Effector CD4-positive, alpha-beta T cell (primary cell): Measurements from ENCODE around the gene RAD51B.
"Not testable (repeated sequence)": the region's sequence is repeated elsewhere in the genome, so short reads cannot be mapped to it uniquely, and the experiment has no call there.

ENCODE experiments used
- DNase-seq: peaks from one replicate; pipeline ENCODE4 v3.0.0-alpha.2; 2020

Gene RAD51B

DNA sequence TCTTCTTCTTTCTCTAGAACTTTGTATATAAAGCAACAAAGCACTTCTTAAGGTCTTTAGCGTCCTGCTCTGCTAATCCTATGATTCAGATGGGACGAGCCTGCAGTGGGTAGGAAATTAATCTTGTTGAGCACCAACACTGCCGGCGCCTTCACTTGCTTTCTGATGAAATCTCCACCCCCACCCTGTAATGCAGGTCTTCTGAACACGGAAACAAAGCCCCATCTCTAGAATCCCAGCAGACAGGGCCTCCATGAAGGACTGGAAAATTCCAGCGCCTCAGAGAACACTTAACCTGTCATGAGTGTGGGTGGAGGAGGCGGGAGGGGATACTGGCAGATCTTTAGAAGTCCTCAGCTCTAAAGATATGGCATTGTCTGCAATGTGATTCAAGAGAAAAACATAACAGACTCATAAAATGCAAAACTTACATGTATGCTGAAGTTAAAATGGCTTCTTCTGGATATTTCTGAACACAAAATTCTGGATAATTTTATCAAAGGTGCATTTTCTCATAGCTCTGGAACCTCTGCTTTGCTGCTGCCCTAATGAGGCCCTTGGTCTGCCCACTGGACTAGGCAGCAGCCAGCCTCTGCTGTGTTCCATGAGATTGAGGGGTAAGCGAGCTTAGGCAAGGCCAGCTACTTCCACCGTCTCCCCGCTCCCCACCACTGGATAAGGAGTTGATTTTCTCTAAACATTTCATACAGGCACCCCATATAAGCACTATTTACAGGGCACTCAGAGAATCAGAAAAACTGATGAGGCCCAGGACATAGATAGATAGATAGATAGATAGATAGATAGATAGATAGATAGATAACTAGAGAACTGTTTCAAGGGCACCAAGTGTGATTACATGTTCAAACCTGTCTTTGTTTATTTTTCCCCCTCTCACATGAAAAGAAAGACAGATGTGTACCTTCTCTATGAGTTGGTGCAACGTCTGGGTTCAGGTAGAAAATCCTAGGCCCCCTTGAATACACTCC is 930.2 kb downstream of the RAD51B start:
- DNase-seq: no peak

DNA sequence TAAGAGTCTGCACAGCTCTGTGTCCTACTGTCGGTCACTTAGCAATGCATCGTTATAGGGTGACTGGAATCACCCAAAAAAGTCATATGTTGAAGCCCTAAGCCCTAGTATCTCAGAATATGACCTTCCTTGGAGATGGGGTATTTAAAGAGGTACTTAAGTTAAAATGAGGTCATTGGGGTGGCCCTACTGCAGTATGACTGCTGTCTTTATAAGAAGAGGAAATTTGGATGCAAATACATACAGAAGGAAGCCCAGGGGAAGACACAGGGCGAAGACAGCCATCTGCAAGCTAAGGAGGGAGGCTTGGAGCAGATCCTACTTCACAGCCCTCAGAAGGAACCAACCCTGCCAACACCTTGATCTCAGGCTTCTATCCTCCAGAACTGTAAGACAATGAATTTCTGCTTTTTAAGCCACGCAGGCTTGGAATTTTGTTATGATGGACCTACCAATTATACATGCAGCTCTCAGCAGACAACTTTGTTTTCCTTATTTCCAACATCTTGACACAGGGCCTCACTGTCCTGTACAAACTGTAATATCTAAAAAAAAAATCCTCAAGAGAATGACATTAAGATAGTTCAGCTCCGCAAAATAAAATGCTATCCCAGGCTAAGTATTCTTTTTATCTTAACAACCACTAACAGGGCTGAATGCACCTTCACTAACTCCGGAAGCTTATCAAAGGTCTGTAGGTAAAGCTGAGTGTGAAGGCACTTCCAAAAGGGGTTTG is 932.9 kb downstream of the RAD51B start:
- no peak for DNase-seq

DNA sequence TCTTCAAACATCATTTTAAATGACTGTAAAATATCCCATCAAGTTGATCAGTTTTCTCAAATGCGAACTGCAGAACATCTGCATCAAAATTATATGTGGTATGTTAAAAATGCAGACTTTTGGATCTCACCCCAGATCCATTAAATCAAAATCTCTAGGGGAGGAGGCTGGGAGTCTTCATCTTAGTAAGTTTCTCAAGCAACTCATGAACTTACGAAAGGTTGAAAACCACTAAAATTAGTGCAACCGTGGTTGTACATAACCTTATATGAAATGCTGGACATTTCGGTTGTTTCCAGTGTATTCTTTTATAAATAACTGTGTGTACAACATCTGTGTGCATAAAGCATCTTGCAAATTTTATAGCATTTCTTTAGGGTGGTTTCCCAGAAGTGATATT is 934.1 kb downstream of the RAD51B start:
- no peak for DNase-seq

DNA sequence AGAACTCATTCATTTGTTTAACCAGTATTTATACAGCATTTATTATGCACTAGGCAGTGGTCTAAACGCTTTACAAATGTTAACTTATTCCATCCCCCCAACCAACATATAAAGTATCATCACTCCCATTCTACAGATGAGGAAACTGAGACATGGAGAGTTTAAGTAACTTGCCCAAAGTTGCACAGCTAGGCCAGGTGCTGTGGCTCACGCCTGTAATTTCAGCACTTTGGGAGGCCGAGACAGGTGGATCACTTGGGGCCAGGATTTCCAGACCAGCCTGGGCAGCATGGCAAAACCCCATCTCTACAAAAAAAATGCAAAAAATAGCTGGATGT is 935.4 kb downstream of the RAD51B start:
- DNase-seq: no peak

DNA sequence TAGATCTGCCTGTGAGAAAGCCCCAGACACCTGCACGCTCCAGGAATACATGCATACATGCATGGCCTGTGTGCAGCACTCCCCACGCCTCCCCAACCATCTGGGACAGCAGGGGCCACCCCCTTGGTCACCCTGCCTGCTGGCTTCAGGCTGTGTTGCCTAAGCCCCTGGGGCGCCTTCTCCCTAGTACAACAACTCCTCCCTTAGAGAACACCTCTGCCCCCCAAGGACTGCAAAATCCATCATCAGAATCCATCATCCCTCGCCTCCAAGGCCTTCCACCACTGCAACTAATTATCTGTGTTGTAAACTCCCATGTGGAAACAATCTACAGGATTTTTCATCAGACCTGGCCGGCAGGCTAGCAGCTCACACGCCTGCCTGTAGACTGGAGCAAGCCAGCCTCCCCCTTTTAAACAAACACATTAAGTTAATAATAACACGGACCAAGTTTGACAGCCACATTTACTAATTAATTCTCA is 936.5 kb downstream of the RAD51B start:
- DNase-seq: no peak

DNA sequence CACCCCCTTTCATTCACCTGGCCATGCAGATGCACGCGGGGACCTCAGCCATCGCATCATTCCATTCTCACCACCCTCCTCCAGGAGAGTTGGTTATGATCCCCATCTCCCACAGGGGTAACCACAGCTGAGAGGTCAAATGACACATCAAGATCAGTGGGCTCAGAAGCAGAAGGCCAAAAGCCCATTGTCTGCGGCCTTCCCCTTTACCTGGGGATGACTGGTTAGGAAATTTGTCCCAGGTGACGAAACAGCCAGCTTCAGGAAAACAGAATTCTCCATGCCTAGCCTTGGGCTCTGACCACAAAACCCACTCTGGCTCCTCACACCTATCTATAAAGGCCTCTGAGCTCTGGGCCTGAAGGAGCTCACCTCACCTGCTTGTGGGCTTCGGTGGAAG is 937.2 kb downstream of the RAD51B start:
- DNase-seq: no peak

DNA sequence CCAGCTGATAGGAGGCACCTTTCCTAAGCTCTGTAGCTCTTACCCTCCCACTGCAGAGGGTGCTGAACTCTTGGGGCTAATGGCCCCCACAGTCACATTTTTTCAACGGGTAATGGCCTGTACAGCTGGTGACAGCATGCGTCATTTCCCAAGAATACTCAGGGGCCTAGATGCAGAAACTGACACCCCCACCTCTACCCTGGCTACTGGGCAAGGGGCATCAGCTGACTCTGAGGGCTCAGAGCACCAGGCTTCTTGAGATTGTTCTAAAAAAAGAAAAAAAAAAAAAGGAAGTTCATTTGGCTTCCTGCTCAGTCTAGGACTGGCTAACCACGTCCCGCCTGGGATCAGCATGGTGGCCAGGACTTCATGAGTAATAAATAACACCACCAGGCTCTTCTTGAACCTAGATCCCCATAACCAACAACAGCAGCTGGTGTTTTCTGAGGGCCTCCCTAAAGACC is 938.1 kb downstream of the RAD51B start:
- no peak for DNase-seq

DNA sequence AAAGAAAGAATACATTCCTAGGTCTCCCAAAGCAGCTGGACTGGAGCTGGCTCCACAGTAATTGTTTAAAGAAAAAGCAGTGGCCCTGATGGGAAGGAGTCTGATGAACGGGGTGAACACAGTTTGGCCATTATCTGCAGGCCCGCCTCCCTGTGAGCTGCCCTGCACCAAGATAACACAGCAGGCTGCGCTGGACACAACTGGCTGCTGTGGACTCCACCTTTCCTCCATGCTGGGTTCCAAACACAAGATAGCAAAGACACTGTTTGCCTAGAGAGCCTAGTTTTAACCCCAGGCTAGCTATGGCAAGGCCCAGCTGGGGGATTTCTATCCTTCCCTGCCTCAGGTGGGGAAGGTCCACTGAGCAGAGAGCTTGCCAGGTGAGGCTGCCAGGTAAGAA is 938.7 kb downstream of the RAD51B start:
- DNase-seq: no peak

DNA sequence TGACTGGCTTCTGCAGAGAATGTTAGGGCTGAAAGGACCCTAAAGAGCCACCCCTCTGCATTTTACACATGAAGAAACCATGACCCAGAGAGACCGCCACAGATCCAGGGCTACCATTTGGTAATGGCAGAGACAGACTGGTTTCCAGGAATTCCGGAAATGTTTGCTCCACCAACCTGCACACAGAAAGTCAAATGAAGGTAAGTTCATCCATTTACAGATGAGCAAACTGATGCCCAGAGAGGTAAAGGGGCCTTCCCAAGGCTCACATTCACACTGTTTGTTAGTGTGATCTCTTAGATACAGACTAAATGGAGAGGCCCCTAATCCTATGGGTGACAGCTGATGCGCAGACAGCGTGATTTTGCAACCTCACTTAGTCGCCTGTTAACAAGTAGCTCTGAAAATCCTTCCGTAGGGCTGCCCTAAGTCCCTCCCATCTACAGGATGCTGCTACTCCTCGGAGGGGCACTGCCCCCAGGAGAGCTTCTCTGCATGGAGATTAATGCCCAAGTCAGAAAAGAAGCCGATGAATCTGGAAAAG is 939.5 kb downstream of the RAD51B start:
- no peak for DNase-seq

DNA sequence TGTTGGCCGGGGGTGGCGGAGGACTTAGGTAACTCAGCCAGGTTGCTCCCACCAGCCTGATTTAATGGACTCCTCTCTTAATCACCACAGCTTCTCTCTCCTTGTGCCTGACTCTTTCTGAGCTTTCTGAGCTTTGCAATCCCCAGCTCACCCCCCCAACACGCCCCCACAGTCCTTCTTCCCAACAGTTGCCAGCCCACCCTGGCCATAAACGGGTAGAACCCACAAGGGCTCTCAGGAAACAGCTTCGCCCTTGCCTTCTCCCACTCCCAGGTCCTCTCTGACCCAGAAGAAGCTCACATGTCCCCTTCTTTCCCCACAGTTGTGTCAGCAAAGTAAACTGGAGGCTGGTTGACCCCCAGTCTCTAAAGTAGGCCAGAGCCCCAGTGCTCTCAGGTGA is 940.4 kb downstream of the RAD51B start:
- no peak for DNase-seq

DNA sequence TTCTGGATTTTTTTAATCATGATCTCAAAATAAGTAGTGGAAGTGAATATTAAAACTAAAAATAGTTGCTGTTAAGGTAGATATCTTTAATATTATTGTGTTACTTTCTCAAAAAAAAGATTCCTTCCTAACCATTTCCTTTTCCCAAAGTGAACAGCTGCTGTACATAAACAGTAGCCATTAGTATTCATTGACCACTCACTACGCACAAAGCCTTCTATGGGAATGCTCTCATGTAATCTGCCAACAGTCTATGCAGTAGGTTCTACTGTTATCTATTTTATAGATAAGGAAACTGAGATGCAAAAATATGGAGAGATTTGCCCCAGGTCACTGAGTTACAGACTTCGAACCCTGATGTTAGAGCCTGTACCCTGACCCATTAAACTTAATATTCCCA is 941.2 kb downstream of the RAD51B start:
- DNase-seq: no peak

DNA sequence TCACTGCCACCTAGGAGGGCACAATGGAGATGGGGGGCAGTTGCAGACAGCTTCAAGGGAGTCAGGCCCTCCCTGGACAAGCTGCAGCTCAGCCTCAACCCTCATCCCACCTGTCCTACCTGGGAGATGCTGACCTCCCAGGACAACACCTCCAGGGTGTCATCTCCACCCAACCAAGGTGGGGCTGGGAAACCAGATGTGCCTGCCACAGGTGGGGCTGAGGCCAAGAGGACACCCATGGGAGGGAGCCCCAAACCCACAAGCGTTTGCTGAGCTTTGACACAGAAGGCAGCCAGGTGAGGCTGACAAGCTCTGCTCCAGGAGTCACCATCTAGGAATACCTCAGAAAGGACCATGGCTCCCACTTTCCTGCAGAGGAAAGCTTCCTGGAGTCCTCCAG is 941.8 kb downstream of the RAD51B start:
- no peak for DNase-seq

DNA sequence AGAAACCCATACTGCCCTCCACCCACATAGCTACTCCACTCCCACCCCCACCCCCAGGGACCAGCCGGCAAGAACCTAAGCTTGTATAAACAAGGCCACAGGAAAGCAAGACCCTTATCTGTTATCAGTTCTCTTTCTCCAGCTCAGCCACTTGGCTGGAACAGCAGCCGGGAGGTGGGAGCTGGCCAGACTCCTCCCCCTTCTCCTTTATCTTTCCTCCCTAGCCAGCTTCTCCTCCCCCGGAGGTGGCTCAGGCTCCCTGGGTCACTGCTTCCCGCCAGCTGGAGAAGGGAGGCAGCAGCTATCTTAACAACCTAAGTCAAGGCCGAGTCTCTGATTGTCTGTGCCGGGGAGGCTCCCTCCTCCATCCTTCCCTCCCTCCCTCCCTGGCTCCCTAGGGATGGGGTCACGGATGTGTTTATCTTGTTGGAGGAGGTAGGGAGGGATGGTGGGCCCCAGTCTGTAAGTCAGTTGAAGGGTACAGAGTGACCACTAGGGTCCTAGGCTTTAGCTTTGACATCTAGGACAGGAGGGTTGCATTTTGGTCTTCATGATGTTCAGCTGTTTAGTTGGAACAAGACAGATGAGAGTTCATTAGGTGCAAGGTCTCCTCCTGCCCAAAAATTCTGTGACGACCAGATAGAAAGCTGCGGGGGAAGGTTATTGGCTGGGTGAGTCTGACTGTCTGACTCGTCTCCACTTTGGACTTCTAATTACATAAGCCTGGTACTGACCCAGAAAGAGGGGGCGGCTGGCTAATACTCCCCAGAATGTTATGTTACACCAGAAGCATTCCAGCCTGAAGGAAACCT is 943.6 kb downstream of the RAD51B start:
- no peak for DNase-seq

DNA sequence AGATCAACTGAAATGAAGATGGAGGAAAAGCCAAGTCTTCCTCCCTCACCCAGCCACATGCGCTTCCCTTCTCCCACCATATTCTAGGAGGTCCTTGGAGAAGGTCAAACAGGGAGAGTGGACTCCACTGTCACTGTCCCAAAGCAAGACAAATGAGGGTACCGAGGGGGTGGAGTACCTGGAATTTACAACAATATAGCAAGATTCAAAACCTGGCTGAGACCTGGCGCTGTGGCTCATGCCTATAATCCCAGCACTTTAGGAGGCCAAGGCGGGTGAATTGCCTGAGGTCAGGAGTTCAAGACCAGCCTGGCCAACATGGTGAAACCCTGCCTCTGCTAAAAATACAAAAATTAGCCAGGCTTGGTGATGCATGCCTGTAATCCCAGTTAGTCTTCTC is 944.3 kb downstream of the RAD51B start:
- not testable (repeated sequence) for DNase-seq

DNA sequence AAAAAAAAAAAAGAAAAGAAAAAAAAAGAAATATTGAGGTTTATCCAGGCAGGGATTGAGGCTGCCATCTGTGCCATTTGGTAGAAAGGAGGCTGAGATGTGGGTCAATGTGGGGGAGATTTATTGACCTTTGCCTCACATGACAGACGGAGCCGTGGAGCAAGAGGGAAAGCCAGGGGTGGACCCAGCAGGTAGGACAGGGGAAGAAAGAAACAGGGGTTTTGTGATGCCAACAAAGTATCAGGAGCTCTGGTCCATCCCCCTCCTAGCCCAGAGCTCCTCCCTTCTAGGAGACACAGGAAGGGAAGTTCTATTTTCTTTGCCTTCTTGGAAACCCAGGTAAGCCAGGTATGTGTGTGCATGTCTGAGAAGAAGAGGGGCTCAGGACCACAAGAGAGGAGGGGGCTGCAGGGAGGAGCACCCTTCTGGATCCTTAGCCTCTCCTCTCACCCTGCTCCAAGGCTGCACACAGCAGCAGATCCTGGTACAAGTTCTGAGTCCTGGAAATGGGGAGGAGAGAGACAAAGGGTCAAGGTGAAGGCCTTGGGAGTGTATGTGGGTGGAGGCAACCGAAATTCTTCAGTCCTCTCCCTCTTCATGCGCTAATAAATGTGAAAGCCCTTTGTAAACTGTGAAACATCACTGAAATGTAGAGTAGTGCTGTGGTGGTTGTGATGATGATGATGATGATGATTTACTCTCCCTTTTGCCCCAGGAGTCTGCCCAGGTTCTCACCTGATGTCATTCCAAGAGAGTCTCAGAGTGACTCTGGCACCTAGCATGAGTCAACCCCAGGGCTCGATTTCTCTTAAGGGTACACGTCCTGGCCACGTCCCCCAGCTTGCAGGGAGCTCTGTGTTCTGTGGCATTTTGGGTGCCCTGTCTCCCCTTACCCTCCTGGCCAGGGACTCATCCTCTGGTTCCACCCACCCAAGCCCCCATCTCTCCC is 947.0 kb downstream of the RAD51B start:
- no peak for DNase-seq

DNA sequence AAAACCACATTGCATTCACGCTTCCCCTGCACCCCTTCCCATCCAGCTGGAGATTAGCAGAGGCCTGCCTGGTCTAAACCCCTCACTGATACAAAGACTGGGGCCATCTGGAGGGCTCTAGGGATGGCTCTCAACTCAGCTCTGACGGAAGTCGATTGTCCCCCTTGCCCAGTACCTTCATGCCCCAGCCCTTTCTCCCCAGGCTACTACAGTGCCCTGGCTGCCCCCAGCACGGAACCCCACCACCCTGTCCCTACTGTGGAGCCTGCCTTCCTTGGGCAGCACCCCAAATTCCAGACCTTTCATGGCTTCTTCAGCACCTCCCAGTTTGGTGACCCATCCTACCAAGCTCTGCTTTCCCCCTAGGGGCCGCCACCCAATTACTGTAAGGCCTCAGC is 947.7 kb downstream of the RAD51B start:
- DNase-seq: no peak

DNA sequence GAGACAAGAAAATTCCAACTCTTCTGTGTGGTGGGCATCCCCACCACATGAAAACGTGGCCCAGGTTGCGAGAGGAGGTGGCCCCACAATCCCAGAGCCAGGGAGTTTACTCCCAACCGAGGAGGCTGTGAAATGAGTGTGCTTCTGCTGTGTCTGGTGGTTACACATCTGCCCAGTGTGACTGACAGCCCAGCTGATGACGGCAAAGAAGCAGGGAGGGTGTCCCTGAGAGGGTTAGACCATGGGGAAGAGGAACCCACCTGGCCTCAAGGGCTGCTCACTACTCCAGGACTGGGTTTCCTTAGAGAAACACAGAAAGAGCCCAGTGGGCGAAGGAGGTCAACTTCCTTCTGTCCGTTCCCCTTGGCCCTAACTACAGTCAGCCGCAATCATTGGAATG is 948.7 kb downstream of the RAD51B start:
- DNase-seq: no peak

DNA sequence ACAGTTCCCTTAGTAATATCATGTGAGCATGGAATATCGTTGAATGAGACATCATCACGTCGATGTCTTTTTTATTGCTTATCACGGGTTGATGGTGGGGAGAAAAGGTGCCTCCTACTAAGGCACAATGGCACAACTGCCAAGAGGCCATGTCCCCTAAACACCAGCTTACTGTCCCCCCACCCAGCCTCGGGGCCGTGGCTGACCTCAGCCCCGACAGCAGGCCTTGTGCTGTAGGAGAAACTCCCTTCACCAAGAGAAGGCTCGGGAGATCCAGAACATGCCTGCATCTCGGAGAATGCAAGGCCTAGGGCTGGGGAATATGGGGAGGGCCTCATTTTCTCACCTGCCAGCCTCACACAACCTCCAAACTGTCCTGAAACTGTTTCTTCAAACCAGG is 950.5 kb downstream of the RAD51B start:
- no peak for DNase-seq

DNA sequence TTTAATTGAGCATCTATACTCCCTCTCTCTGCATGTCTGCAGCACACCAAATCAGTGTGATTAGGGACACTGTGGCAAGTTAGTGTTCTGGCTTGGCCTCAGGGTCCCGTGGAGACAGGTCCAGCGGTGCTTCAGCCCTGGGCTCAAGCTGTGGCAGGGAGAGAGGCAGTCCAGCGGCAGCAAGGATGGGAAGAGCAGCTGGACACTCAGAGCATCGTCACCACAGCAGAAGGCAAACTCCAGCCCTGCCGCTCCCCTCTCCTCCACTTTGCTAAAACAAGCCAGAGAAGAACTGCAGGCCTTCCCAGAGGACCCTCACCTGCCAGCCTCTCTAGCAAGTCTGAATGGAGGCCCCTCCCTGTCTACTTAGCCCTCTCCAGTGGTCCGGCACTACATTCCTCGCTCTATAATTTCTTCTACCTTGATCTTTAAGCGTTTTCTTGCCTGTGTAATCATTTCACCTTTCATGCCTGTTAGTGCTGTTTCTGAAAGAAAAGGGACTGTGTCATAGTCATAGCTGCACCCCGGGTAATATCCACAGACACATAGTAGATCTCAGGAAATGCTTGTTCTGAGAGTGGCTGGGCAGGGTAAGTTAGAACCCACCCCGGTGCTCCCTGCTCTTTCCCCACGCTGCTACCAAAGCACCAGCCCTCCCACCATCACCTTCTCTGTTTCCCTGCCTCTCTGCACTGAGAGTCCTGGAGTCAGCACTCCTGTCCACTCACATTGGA is 951.1 kb downstream of the RAD51B start:
- DNase-seq: no peak

DNA sequence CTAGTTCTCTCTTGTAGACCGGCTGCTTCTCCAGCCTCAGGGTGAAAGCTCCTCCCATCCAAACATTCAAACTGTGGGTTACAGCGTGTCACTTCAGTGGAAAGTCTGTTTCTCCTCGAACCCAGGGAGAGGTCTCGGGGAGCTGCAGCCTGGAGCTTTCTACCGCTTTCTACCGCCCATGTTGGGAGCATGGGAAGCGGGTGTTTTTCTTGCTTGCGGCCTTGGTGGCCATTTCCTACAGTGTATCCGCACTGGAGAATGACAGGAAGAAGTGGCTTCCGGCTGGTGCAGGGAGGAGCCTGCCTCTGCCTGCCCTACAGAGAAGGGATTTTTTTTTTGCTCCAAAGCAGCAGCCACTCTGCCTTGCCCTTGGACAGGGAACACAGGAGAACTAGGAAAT is 952.1 kb downstream of the RAD51B start:
- DNase-seq: no peak
